Astrocyte of the cerebellum (primary cell): ENCODE results near the gene CYSRT1.

ENCODE experiments used
- DNase-seq: peaks from one replicate; pipeline ENCODE4 v3.0.0-alpha.2; 2011; ENCODE audit warnings: low read depth
- H3K4me3 ChIP-seq: 2 replicates; pipeline ENCODE4 v1.5.1; 2011; ENCODE audit warnings: mild to moderate bottlenecking, low read depth, low read length, moderate library complexity
- in situ Hi-C: cut with HindIII; loops from 2 replicates; pipeline ENCODE4 v1.10.0; 2017; ENCODE audit warnings: low sequenced_read_pairs
- TF ChIP-seq, protein P1 (sequence below): IDR thresholded peaks from 2 replicates; pipeline ENCODE4 v1.5.1; 2012; ENCODE audit warnings: low read length, low read depth, moderate library complexity, mild to moderate bottlenecking; ENCODE audit errors: missing control alignments

Gene CYSRT1

DNA sequence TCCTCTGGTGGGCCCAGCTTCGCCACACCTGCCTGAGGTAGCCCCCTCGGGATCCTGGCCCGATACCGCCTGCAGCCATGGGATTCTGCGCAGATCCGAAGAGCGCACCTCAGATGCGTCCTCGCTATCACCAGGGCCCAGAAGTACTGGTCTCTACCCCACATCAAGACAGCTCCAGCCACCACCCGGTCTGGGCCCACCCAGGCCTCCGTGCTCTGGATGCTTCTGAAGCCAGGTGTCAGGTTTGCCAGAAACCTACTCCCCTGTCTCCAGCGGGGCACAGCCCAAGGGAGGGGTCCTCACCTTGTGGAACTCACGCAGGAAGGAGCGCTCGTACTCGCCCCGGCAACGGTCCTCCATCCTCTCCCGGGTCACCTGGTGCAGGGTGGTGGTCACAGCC lies 39.1 kb upstream of the CYSRT1 start:
- TF ChIP-seq, protein P1, sequence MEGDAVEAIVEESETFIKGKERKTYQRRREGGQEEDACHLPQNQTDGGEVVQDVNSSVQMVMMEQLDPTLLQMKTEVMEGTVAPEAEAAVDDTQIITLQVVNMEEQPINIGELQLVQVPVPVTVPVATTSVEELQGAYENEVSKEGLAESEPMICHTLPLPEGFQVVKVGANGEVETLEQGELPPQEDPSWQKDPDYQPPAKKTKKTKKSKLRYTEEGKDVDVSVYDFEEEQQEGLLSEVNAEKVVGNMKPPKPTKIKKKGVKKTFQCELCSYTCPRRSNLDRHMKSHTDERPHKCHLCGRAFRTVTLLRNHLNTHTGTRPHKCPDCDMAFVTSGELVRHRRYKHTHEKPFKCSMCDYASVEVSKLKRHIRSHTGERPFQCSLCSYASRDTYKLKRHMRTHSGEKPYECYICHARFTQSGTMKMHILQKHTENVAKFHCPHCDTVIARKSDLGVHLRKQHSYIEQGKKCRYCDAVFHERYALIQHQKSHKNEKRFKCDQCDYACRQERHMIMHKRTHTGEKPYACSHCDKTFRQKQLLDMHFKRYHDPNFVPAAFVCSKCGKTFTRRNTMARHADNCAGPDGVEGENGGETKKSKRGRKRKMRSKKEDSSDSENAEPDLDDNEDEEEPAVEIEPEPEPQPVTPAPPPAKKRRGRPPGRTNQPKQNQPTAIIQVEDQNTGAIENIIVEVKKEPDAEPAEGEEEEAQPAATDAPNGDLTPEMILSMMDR: no peak
- in situ Hi-C loops: no loop called here
- no peak for DNase-seq
- no peak overlapping the region for H3K4me3 ChIP-seq

DNA sequence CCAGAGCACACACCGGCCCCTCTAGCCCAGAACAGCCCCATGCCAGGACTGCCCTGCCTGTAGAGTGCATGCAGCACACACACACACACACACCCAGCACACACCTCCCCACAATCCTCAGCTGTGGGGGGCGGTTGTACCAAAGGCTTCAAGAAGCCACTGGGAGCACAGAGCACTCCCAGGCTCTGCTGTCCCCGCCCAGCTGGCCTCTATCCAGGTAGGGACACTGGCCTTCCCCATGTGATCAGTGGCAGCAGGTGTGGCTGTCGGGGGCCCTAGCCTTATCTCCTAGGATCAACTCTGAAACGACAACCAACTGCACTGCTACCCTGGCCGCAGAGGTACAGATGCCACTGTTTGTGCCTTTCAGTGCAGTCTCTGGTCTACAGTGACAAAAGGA lies 38.6 kb upstream of the CYSRT1 start:
- in situ Hi-C loops: no loop called here
- H3K4me3 ChIP-seq: no peak overlapping the region
- TF ChIP-seq, protein P1: no peak
- no peak for DNase-seq

- no peak for DNase-seq
- TF ChIP-seq, protein P1: no peak
- peak overlapping the region; percentile 93 for H3K4me3 ChIP-seq
- in situ Hi-C loops: no loop called here
Observed at GRCh38 chr9:137187386-137187785, 37.6 kb upstream of the CYSRT1 start.

GRCh38 chr9:137188086-137188489 lies 36.9 kb upstream of the CYSRT1 start:
- TF ChIP-seq, protein P1: no peak
- peak overlapping the region; percentile 93 for H3K4me3 ChIP-seq
- in situ Hi-C loops: no loop called here
- DNase-seq: no peak

GRCh38 chr9:137188490-137189296 lies 36.3 kb upstream of the CYSRT1 start, which contains the start of the genes ANAPC2 and SSNA1:
Gene ANAPC2 (minus strand): TSS chr9:137188560. CDS start chr9:137188532, 28 bp downstream.
Gene SSNA1 (plus strand): TSS chr9:137188676. CDS start chr9:137188727, 51 bp downstream.
- DNase-seq: peak; percentile 82
- in situ Hi-C loops: no loop called here
- peak within 1 kb of the TSS; percentile 93 for H3K4me3 ChIP-seq
- TF ChIP-seq, protein P1: peak; percentile 60

DNA sequence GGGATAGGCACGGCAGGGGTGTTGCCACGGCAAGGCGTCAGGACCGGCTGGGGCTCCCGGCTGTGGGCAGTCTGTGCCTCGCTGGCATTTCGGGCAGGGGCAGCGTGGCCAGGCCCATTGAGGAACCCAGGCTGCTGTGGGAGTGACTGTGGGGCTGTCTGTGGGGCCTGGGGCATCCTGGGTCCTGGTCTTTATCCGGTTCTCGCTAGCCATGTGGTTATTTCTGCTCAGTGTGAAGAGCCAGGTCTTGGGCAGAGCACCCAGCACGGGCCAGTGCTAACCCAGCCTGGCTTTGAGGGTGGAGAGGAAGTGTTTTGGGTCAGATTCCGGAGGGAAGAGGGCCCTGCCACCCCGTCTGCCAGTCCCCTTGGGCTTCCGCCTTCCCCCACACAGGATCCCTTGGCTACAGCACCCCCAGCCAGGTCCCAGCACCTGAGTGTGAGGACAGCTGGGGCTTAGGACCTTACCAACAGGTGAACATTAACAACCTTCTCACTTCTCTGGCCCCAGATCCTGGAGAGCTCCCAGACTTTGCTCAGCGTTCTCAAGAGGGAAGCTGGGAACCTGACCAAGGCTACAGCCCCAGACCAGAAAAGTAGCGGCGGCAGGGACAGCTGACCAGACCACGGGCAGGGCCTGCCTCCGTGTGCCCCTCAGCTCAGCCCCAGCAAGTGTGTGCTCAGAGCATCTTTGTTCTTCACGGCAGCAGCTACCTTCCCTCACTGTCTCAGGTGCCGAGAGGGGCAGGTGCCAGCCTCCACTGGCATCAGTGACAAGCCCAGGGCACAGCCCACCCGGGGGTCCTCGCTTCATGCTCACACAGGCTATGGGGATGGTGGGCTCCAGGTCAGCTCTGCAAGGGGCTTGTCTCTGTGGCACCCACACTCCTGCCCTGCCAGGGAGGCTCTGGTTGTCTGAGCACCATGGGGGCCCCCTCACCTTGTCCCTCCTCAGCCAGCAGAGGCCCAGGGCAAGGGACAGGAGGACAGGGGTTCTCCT lies 35.4 kb upstream of the CYSRT1 start:
- DNase-seq: no peak
- TF ChIP-seq, protein P1: no peak
- H3K4me3 ChIP-seq: peak overlapping the region; percentile 93
- in situ Hi-C loops: no loop called here
